SW480 (cell line): Measurements from ENCODE around the gene SRPRB.
"Not testable (repeated sequence)": the region's sequence is repeated elsewhere in the genome, so short reads cannot be mapped to it uniquely, and the experiment has no call there.

Experiments used
- DNase-seq: peaks from one replicate; pipeline ENCODE4 v3.0.0-alpha.2; 2016; ENCODE audit warnings: low spot score

The SRPRB gene

DNA sequence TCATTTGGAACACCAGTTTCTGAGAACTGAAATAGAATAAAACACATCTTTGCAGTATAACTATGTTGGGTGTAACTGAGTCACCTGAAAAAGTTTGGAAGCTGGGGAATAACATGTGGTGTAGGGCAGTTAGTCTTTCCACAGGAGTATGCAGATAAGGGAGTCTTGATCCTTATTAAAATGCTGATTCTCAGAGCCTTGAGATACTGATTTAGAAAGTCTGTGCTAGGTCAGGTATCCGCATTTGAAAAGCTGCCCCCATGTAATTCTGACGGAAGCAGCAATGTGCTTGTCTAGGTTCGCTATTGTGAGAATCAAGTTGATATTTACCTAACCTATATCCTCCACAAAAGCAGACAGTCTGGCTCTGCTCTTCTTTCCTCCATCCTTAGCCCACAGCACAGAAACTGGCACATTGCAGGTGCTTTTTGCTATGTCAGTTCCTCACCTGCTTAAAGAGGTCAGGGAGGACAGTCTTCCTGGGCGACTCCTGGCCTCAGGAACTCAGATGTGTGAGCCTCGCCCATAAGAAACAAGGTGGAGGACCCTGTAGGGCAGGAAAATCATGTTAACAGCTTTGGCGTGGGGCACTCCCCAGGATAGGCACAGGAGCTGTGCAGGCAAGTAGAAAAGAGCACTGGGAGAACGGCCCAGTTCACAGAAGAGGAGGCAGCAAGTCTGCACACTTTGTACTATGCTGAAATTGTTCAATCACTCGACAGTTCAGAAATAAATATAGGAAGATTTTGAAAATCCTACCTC, 27.6 kb upstream of the SRPRB start:
- DNase-seq, result no peak

GRCh38 chr3:133779626-133780203, 25.9 kb upstream of the SRPRB start:
- no peak for DNase-seq

DNA sequence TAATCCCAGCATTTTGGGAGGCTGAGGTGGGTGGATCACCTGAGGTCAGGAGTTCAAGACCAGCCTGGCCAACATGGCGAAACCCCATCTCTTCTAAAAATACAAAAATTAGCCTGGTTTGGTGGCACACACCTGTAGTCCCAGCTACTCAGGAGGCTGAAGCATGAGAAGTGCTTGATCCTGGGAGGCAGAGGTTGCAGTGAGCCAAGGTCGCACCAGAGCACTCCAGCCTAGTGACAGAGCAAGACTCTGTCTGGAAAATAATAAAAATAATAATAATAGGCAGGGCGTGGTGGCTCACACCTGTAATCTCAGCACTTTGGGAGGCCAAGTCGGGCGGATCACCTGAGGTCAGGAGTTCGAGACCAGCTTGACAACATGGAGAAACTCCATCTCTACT, 24.9 kb upstream of the SRPRB start:
- not testable (repeated sequence) for DNase-seq

DNA sequence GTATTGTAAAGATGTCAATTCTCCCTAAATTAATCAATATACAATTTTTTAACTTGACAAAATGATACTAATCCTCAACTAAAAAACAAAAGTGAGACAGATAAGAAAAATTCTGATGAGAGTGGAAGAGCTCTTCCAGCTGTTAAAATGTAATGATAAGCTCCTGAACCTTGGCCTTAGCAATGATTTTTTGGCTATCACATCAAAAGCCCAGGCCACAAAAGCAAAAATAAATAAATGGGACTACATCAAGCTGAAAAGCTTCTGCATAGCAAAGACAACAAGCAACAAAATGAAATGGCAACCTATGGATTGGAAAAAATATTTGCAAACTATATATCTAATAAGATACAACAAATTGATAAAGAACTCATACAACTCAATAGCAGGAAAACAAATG, 24.0 kb upstream of the SRPRB start:
- no peak for DNase-seq

DNA sequence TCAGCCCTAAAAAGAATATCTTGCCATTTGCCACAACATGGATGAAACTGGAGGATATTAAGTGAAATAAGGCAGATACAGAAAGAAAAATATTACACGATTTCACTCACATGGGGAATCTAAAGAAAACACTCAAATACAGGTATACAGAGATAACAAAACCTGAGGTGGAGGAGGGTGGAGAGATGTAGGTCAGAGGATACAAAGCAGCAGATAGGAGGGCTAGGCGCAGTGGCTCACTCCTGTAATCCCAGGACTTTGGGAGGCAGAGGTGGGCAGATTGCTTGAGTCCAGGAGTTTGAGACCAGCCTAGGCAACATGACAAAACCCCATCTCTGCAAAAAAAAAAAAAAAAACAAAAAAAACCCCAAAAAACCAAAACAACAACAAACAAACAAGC, 23.2 kb upstream of the SRPRB start:
- no peak for DNase-seq

- DNase-seq, result no peak
Measured at GRCh38 chr3:133783762-133784161, 21.9 kb upstream of the SRPRB start.

GRCh38 chr3:133788024-133788423, 17.6 kb upstream of the SRPRB start:
- DNase-seq, result no peak

DNA sequence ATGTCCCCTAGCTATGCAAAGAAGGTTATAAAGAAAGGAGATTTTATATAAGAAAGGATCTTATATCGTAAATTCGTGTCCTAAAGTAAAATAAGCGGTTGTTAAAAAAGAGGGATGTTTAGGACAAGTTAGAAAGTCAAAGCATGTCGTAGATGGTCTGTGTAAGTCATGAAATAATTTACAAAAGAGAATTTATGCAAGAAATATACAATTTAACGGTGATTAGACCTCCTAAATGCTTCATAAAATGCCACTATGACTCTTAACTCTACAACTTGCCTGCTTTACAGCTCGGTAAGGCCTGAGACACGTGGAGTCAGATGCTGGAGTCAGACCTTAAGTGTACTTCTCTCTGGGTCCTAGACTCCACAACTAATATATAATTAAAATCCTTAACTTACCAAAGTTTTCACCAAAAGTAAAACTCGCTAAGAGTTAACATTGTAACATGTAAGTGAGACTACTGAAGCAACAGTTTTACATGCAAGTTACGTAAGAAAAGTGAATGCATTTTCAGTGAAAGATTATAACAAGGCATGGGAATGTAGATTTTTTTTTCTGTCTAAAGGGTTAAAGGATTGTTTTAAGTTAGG, 13.3 kb upstream of the SRPRB start:
- DNase-seq, result no peak

GRCh38 chr3:133797396-133798105, 8.1 kb upstream of the SRPRB start:
- no peak for DNase-seq

DNA sequence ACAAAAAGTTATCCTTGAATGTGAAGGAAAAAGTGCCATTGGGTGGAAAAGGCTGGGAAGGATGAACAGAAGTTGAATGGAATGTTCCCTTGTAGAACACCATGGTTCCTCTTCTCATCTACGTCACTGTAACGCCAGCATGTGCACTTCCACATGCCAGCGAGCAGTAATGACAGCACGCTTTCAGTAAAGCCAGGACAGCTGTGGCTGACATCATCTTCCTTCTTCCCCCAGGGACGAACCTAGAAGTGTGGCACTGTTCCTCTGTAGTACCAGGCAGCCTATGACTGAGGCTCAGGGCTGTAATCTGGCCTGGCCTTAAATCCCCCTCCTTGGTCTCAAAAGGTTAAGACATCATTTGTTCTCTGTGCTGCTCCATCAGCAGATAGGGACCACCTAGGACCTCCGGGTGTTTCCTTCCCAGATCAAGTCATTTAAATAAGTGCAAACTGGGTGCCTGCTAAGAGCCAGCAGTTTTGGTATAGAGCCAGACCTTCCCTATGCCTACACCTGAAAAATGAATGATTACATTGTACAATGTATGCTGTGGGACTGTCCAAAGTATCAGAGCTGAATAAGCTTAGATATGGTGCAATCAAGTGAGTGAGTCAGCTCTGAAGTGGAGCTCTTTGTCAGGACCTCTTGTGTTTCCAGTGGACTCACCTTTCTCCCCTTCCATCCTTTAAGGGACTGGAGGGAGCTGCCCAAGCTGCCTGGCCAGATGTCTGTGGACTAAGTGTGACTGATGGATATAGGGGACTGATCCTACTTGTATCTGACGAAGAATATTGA, 5.6 kb upstream of the SRPRB start:
- DNase-seq, result peak; percentile 22

- DNase-seq, result no peak
Measured at GRCh38 chr3:133803469-133803868, 2.1 kb upstream of the SRPRB start.

GRCh38 chr3:133804896-133805295, 719 bp upstream of the SRPRB start:
- no peak for DNase-seq

GRCh38 chr3:133805384-133805701, 272 bp upstream of the SRPRB start:
- DNase-seq, result no peak

GRCh38 chr3:133812872-133813271, 7.3 kb downstream of the SRPRB start:
- DNase-seq, result no peak

DNA sequence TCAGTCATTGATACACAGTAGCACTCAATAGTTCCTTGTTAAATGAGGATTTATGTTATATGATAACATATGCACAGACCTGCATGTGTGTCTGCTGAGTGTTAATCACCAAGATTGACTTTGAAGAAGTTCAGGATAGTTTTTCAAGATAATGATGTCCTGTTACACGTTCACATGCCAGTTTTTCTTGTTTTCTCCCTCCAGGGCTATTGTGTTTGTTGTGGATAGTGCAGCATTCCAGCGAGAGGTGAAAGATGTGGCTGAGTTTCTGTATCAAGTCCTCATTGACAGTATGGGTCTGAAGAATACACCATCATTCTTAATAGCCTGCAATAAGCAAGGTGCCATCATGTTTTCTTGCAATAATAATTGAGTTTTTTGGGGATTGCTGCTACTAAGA, 9.8 kb downstream of the SRPRB start:
- DNase-seq, result no peak

DNA sequence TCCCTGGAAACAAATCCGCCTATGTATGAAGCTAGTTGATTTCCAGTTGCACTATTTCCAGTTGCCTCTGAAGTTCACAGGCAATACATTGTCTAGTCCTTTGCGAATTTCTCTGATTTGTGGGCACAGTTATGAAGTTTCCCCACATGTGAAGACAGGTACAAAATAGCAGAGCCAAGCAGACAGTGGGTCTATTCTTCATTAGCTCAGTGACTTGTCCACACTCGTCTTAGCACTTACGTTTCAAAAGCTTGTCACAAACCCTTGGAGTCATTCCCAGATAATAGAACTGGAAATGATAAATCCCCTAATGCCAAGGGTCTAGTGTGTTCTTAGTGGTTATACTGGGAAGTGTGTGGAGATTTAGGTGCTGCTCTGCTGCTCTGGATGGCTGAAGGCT, 14.5 kb downstream of the SRPRB start:
- no peak for DNase-seq

DNA sequence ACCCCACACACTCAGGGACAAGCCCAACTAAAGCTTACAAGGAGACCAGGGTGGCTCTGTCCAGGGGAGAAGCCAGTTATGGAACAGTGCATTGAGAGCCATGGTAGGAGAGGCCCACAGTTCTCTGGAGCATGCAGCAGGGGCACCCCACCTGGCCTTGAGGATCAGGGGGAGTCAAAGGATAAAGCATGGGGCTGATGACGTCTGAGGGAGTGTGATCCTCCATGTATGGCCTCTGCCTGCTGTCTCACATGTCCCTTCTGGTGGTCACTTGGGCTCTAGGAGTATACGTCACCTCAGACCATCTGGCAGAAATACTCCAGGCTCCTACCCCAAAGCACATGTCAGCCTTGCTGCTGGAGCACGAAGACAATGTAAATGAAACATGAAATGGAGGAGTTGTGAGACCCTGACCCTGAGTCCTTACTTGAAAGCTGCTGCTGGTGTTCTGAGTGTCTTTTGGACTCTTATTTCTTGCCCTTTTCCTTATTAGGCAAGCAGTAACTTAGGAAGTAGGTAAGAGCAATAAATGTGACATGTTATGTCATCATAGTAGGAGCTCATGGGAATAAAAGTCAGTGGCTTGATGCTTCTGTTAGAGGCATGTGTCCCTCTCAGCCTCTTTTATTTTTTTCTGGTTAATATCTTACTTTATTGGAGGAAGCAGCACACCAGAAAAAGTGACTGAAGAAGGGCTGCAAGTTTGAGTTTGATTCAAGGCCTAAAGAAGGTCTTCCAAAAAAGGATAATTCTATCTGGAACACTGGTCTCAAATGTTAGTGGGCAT, 15.5 kb downstream of the SRPRB start:
- no peak for DNase-seq

DNA sequence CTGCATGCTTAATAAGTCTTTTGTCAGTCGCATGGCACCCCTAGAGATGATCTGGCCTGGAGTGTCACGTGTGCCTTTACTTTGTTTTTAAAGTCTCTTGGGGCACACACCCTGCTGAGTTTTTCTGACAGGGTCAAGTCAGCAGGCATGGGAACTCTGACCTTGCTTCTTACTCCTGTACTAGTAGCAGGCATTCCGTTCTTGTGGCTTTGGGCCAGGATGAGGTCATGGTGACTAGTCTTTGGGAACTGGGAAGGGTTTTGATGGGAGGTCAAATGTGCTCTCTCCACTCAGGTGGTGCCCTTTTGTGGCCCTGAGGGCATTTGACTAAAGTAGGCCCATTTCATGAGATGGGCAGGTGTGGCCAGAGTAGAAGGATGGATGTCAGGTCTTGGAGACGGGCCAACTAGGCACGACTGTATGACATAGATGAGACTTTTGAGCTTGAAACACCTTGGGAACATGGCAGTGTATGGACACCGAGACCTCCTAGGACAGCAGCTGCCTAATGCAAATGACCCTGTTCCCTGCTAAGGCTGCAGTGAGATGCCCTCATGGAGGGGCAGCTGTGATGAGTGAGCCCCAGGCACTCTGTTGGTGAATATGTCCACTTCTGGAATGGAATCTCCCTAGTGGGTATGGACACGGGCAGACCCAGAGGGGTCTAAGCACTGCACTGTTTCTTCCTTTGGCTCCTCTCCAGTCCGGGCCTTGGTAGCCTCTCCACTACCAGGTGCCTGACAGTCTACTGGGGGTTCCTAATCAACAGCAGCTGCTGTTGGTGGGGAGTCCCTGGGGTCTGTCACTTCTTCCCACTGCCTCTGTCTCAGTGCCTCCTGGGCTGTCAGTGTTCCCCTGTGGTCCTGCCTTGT, 16.4 kb downstream of the SRPRB start:
- no peak for DNase-seq

DNA sequence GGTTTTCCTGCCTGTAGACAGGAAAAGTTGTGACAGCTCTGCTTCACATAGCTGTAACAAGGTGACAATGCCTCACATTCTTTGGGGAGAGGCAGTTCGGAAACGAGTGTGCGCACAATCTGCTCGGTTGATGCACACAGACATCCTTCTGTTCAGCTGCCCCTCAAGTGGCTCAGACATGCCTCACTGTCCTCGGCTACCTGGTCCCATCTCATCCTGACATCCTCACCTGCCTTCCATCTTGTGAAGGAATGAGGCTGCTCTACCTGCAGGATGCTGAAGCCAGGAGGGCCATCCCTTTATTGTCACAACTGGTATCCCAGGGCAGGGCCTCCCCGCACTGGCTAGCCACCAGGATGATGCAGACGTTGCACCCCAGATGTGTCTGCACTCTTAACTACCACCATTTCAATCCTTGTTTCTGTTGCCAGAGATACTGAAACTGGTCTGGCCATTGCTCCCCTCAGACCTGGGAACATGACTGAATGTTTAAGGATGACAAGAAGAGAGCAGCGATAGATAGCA, 19.4 kb downstream of the SRPRB start:
- no peak for DNase-seq
